HUES6 (cell line): ENCODE data around the gene RNF212B.

Experiments used
- H3K27ac ChIP-seq: 2 replicates; pipeline ENCODE4 v1.7.0; 2013; ENCODE audit warnings: low read depth, mild to moderate bottlenecking, low read length, inconsistent platforms
- H3K27me3 ChIP-seq: 2 replicates; pipeline ENCODE4 v1.6.1; 2013; ENCODE audit warnings: low read length; ENCODE audit not compliant: control insufficient read depth, insufficient read depth
- H3K36me3 ChIP-seq: 2 replicates; pipeline ENCODE4 v1.6.1; 2013; ENCODE audit warnings: low read length; ENCODE audit not compliant: control insufficient read depth, insufficient read depth
- H3K4me1 ChIP-seq: 2 replicates; pipeline ENCODE4 v1.6.1; 2013; ENCODE audit warnings: low read length; ENCODE audit not compliant: control insufficient read depth, insufficient read depth
- H3K4me3 ChIP-seq: 2 replicates; pipeline ENCODE4 v1.5.1; 2013; ENCODE audit warnings: low read depth, low read length
- H3K9ac ChIP-seq: one replicate; pipeline ENCODE4 v1.6.1; 2013; ENCODE audit warnings: mild to moderate bottlenecking, low read length
- H3K9me3 ChIP-seq: 2 replicates; pipeline ENCODE4 v1.6.1; 2013; ENCODE audit warnings: low read depth, low read length; ENCODE audit not compliant: control insufficient read depth, insufficient read depth

RNF212B gene

DNA sequence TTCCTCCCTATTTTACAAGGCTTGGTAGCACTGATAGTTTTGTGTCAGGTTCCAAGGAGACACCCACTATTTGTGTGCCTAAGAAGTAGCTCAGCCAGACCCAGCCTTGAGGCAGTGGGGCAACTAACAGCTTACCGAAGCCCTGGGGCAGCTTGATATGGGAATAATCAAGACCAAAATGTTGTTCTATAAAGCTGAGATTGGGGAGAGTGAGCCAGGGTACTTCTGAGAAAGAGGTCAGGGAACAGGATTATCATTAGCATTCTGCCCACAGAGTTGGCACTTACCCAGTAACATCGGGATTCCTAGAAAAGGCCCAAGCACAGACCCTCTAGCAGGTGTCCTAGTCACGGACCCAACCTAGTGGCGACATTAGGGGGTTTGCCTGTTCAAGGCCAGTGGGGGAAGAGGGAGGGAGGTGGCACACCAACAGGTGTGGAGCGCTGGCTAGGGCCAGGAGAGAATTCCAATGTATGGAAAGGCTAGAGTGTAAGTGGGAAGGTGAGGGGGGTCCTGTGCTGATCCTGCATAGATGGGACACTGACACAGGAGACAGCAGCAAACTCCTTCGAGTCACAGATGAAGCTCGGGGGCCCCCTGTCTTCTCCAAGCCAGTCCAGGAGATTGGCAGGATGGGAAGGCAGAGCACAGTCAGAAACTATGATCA is 60.0 kb downstream of the RNF212B start:
- peaks cover 19% of the 10 kb centered on the region for H3K4me1 ChIP-seq
- peaks cover 77% of the 10 kb centered on the region for H3K27me3 ChIP-seq
- H3K27ac ChIP-seq: no peak overlapping the region
- no peak overlapping the region for H3K4me3 ChIP-seq
- no peaks in the 10 kb centered on the region for H3K9me3 ChIP-seq
- no peaks in the 10 kb centered on the region; the same call in 1 of the 2 replicates for H3K36me3 ChIP-seq
- H3K9ac ChIP-seq: no peak overlapping the region

DNA sequence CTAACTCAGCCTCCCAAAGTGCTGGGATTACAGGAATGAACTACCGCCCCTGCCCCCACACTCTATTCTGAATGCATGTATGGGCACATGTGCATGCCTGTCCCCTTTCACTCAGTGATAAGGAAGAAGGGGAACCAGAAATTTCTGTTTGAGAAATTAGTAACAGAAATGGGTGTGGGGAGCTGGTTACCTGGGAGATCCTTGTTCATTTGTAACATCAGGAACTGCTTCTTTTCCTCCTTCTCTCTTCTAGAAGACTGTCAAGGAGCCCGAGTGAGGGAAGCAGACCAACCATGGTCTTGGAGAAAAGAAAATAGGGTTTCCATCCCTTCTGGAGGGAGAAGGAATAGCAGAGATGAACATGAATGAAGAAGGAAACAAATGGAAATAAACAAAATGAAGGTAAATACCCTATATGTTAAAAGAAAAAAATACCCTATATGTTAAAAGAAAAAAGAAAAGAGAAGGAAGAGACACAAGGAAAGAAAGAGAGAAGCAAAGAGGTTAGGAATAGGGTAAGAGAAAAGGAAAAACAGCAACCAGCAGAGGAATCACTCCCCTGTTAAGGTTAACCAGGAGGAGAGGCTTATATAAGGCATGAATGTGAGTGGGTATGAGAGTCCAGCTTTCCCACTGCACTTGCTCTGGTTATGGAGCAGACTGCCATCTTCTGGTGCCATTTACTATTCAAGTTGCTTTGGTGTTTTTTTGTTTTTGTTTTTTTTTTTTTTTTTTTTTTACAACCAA is 61.6 kb downstream of the RNF212B start:
- Histone ChIP-seq H3K27ac (no peak overlapping the region), H3K9ac (no peak overlapping the region)

DNA sequence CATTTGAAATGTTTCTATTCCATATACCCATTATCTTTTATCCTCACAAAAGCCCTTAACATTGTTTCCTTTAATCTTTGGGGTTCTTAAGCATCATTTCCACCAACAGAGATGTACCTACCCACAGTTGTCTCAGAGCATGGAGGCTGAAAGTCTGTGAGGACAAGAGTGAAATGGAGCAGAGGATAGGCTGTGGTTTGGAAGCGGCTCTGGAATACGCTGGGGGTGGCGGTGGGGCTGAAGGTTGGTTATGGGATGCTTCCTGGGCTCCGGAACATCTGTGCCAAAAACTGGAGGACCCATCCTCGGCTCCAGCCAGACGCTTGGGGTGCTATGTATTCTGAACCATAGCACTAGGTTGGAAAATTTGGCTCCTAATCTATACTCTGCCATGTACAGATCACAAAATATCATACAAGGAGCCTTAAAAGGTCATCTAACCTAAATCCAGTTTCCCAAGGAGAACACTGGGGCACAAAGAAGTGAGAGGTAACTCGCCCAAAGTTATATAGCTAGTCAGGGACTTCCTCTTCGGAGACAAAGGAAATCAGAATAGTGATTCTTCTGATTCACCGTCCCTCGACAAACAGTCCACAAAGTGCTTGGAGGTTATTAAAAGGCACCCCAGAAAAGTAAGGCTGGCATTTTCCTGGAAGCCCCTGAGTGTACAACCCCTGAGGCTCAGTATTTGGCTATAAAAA is 62.4 kb downstream of the RNF212B start:
- Histone ChIP-seq H3K27me3 (peaks cover 73% of the 10 kb centered on the region), H3K4me3 (peak overlapping the region; percentile 95), H3K4me1 (peaks cover 13% of the 10 kb centered on the region; the same call in 1 of the 2 replicates), H3K27ac (no peak overlapping the region), H3K9me3 (no peaks in the 10 kb centered on the region), H3K36me3 (no peaks in the 10 kb centered on the region; the same call in 1 of the 2 replicates), H3K9ac (peak overlapping the region; percentile 67)

More for the DNA sequence above, 61.6 kb downstream of the RNF212B start:
- Histone ChIP-seq H3K27me3 (peaks cover 76% of the 10 kb centered on the region), H3K4me1 (peaks cover 16% of the 10 kb centered on the region; the same call in 1 of the 2 replicates), H3K9me3 (no peaks in the 10 kb centered on the region), H3K36me3 (no peaks in the 10 kb centered on the region; the same call in 1 of the 2 replicates), H3K4me3 (no peak overlapping the region)

DNA sequence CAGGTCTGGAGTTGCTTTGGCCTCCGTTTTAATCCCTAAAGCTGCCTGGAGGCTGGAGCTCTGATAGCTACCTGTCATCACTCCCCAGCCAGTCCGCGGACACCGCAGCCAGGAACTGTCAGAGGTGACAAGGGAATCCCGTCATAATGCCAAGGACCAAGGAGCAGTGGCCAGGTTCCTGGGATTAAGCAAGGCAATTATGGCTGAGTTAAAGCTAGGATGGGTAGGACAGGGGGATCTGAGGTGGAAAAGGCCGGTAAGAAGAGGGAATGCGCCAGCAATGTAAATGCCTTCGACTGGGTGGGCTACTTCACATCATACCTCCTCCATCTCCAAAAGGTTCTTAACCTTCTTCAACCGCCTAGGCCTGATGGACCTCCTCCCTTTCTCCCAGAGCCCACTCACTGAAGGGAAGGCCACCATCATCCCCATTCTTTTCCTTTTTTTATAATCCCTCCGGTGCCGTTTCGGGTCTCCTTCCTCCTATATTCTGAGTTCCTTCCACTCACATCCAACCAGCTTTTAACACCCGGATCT is 63.0 kb downstream of the RNF212B start:
- Histone ChIP-seq H3K27me3 (peaks cover 66% of the 10 kb centered on the region), H3K9me3 (no peaks in the 10 kb centered on the region), H3K9ac (peak overlapping the region; percentile 67), H3K4me3 (peak overlapping the region; percentile 95), H3K4me1 (peaks cover 12% of the 10 kb centered on the region; the same call in 1 of the 2 replicates), H3K27ac (no peak overlapping the region), H3K36me3 (no peaks in the 10 kb centered on the region; the same call in 1 of the 2 replicates)

- peak overlapping the region; percentile 95 for H3K4me3 ChIP-seq
- H3K4me1 ChIP-seq: peaks cover 19% of the 10 kb centered on the region; the same call in 1 of the 2 replicates
- no peaks in the 10 kb centered on the region for H3K9me3 ChIP-seq
- H3K27me3 ChIP-seq: peaks cover 60% of the 10 kb centered on the region
- no peaks in the 10 kb centered on the region; the same call in 1 of the 2 replicates for H3K36me3 ChIP-seq
- H3K9ac ChIP-seq: peak overlapping the region; percentile 75
- peak overlapping the region; percentile 73; the same call in 1 of the 2 replicates for H3K27ac ChIP-seq
Observed at GRCh38 chr14:23301288-23301968, 63.7 kb downstream of the RNF212B start.

- H3K27me3 ChIP-seq: peaks cover 55% of the 10 kb centered on the region
- no peaks in the 10 kb centered on the region for H3K9me3 ChIP-seq
- H3K4me1 ChIP-seq: peaks cover 19% of the 10 kb centered on the region; the same call in 1 of the 2 replicates
- peak overlapping the region; percentile 73 for H3K9ac ChIP-seq
- no peaks in the 10 kb centered on the region; the same call in 1 of the 2 replicates for H3K36me3 ChIP-seq
- no peak overlapping the region; the same call in 1 of the 2 replicates for H3K27ac ChIP-seq
- H3K4me3 ChIP-seq: peak overlapping the region; percentile 95
Observed at GRCh38 chr14:23301969-23302289, 64.2 kb downstream of the RNF212B start.

- H3K27ac ChIP-seq: no peak within 1 kb of the TSS; the same call in 1 of the 2 replicates
- peaks cover 22% of the 10 kb centered on the region; the same call in 1 of the 2 replicates for H3K4me1 ChIP-seq
- peaks cover 48% of the 10 kb centered on the region for H3K27me3 ChIP-seq
Observed at GRCh38 chr14:23302290-23303225, 64.8 kb downstream of the RNF212B start, which contains the start of gene PPP1R3E. Gene PPP1R3E, minus strand, starts transcription at chr14:23302859. Its CDS starts 283 bp downstream, at chr14:23302576.

DNA sequence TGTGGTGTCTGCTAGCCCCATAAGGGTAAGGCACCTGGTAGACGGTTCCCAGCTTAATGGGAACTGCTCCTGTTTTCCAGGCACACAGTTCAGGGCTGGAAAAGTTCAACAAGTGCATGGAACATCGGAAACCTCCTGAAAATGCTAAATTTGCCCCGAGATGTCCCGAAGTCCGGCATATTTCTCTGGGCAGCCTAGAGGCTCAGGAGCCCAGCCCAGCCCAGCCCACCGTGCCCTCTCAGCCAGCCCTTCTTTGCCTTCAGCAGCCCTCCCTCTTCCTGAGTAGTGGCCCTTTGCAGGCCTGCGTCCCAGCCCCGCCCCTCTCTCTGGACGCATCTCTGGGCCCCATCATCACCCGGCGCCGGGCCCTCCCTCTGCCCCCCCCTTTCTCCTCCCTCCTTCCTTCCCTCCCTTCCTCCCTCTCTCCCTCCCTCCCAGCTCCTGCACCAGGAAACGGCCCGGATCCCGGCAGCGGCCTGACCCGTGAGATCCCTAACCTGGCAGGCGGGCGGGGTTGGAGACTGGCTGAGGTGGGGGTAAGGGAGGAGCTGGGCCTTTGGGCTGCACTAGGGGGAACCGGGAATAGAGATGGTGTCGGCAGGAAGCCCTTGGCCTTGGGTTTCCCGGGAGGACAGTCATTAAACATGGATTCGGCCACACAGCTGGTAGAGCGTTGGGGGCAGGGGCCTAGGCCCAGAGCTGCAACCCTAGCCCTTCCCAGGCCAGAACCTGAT is 68.8 kb downstream of the RNF212B start, which contains the start of gene BCL2L2:
Gene BCL2L2 (plus strand): TSS at position 422 of the 734 bp plus-strand sequence. CDS start 935 bp downstream, outside the sequence.
- Histone ChIP-seq H3K9me3 (no peaks in the 10 kb centered on the region), H3K4me1 (peaks cover 15% of the 10 kb centered on the region; the same call in 1 of the 2 replicates), H3K4me3 (peak within 1 kb of the TSS; percentile 90), H3K9ac (peak within 1 kb of the TSS; percentile 88), H3K36me3 (peaks cover 33% of the 10 kb centered on the region), H3K27ac (peak within 1 kb of the TSS; percentile 68; the same call in 1 of the 2 replicates), H3K27me3 (peaks cover 16% of the 10 kb centered on the region)

More at GRCh38 chr14:23302290-23303225, 64.8 kb downstream of the RNF212B start, which contains the start of gene PPP1R3E:
- Histone ChIP-seq H3K4me3 (peak within 1 kb of the TSS; percentile 95), H3K9me3 (no peaks in the 10 kb centered on the region), H3K36me3 (no peaks in the 10 kb centered on the region; the same call in 1 of the 2 replicates), H3K9ac (peak within 1 kb of the TSS; percentile 73)

- H3K4me1 ChIP-seq: peaks cover 15% of the 10 kb centered on the region; the same call in 1 of the 2 replicates
- H3K36me3 ChIP-seq: peaks cover 33% of the 10 kb centered on the region
- no peaks in the 10 kb centered on the region for H3K9me3 ChIP-seq
- peak overlapping the region; percentile 88 for H3K9ac ChIP-seq
- H3K27me3 ChIP-seq: peaks cover 16% of the 10 kb centered on the region
- peak overlapping the region; percentile 90 for H3K4me3 ChIP-seq
- H3K27ac ChIP-seq: peak overlapping the region; percentile 68; the same call in 1 of the 2 replicates
Observed at GRCh38 chr14:23307146-23307530, 69.4 kb downstream of the RNF212B start.
